Spleen (tissue), 11 donors: ENCODE data around the gene NAGLU. TPM values are rescaled to one million over a fixed set of nuclear protein-coding genes. Genes with fewer than 3 reads are reported as not detected.

Experiments used
- DNase-seq: peaks from one replicate; pipeline ENCODE4 v3.0.0-alpha.2; 2020
- H3K27ac ChIP-seq, 8 donors: fragments of 200-600 bp; sonication (generic) in 7 of 8; 1 replicate in 4 of 8; 2 replicates in 4 of 8; pipeline versions ENCODE4 v1.5.0 to v1.8.0; 2016 to 2021; ENCODE audit warnings: inconsistent platforms in 4 of 8, mild to moderate bottlenecking in 4 of 8, moderate library complexity in 1 of 8
- H3K27me3 ChIP-seq, 7 donors: fragments of 200-600 bp; sonication (generic) in 6 of 7; replicated peaks in 1 of 7; 1 replicate in 4 of 7; 2 replicates in 3 of 7; pipeline versions ENCODE4 v1.5.0 to v1.8.0; 2016 to 2021; ENCODE audit warnings: inconsistent platforms in 3 of 7, mild to moderate bottlenecking in 1 of 7
- H3K36me3 ChIP-seq, 6 donors: fragments of 200-600 bp; sonication (generic) in 5 of 6; 1 replicate in 4 of 6; 2 replicates in 2 of 6; pipeline versions ENCODE4 v1.5.0 to v1.8.0; 2016 to 2021; ENCODE audit warnings: inconsistent platforms in 2 of 6
- H3K4me1 ChIP-seq, 6 donors: fragments of 200-600 bp; sonication (generic) in 5 of 6; 1 replicate in 3 of 6; 2 replicates in 3 of 6; pipeline versions ENCODE4 v1.5.0 to v1.8.0; 2016 to 2021; ENCODE audit warnings: inconsistent platforms in 3 of 6
- H3K4me3 ChIP-seq, 8 donors: fragments of 200-600 bp; sonication (generic) in 7 of 8; 1 replicate in 4 of 8; 2 replicates in 4 of 8; pipeline versions ENCODE4 v1.5.0 to v1.8.0; 2016 to 2021; ENCODE audit warnings: inconsistent platforms in 4 of 8, mild to moderate bottlenecking in 4 of 8, moderate library complexity in 2 of 8
- H3K9me3 ChIP-seq, 8 donors: fragments of 200-600 bp; sonication (generic) in 7 of 8; 1 replicate in 4 of 8; 2 replicates in 4 of 8; pipeline versions ENCODE4 v1.5.0 to v1.8.0; 2016 to 2021; ENCODE audit warnings: inconsistent platforms in 4 of 8
- CTCF ChIP-seq, 11 experiments: fragments of 200-600 bp in 7 of 11; fragments of 450-650 bp in 4 of 11; sonication (generic) in 4 of 11; IDR thresholded peaks in 8 of 11; conservative IDR thresholded peaks in 3 of 11; 1 replicate in 7 of 11; 2 replicates in 4 of 11; pipeline versions ENCODE4 v1.4.0 to v1.8.0; 2016 to 2021; ENCODE audit warnings: antibody characterized with exemption in 11 of 11, inconsistent platforms in 4 of 11, mild to moderate bottlenecking in 1 of 11
- POLR2A ChIP-seq, 3 donors: fragments of 450-650 bp; IDR thresholded peaks; one replicate each; pipeline ENCODE4 v1.5.1; 2017; ENCODE audit warnings: antibody characterized with exemption in 3 of 3, mild to moderate bottlenecking in 1 of 3
- POLR2AphosphoS5 ChIP-seq, 3 donors: sonication (generic); formaldehyde crosslinking; IDR thresholded peaks; one replicate each; pipeline ENCODE4 v1.5.1; 2017; ENCODE audit warnings: antibody characterized with exemption in 3 of 3
- WGBS, 5 donors: extraction: QIAGEN DNeasy Blood & Tissue Kit in 3 of 5; methylation state at CpG; one replicate each; pipeline versions ENCODE4 v1.1.5 to v1.1.7; 2013 to 2018; 5-methylcytosine and 5-hydroxymethylcytosine counted together
- intact Hi-C: fragments of 100-400 bp; cut with DNase I; formaldehyde crosslinking; loops from one replicate; pipeline ENCODE4 v1.15.0; 2023; ENCODE audit warnings: low total_unique reads
- polyA plus RNA-seq, 3 donors: library from polyadenylated mRNA; stranded (reverse); fragments of 200-250 nt; gene quantifications; one replicate each; pipeline ENCODE4 v1.2.1, GENCODE V29; 2013
- total RNA-seq, 7 donors: library from RNA; depleted of rRNA in 3 of 7; stranded (reverse); fragments of >200 nt in 3 of 7; fragmentation: NEBNext Ultra II Directional in 4 of 7; extraction: Animal tissue kit (Norgen Biotek cat#: 25700) in 4 of 7; gene quantifications; one replicate each; pipeline versions ENCODE4 v1.1.0 to v1.2.1, GENCODE V29; 2016 to 2021
- donor health status: healthy with polysubstance abuse.
- donor health status: DM: no; HTN: no; CAD: no; lungs with moderate emphysema.
- donor health status: DM: no; HTN: no; CAD: no.
- donor health status: Bipolar disorder and iron deficiency.
- donor health status: healthy.
- donor health status: DM: no; HTN: no; CAD: no.
- donor health status: DM: yes; HTN: yes; CAD: no.

NAGLU gene
- total and polyA plus RNA-seq, 10 donors = 27.3 to 61.0 (median 49.3) TPM

GRCh38 chr17:42563950-42564349 lies 27.9 kb downstream of the NAGLU start:
- no peak for TF ChIP-seq CTCF (IDR thresholded peaks at IDR 0.05 in 8 of 11, conservative IDR thresholded peaks at IDR 0.05 in 3 of 11)
- no peak for TF ChIP-seq POLR2A (IDR thresholded peaks at IDR 0.05)
- no peak for TF ChIP-seq POLR2AphosphoS5 (IDR thresholded peaks at IDR 0.05)
- H3K27ac ChIP-seq = peak overlapping the region in 3 of 8 donors; percentile 90 to 98 (median 94)
- no peaks in the 10 kb centered on the region for H3K9me3 ChIP-seq
- intact Hi-C loops = no loop called here
- H3K36me3 ChIP-seq = peaks cover 0 to 44% (median 27%) of the 10 kb centered on the region in 6 donors
- H3K4me3 ChIP-seq = peak overlapping the region in 1 of 8 donors; percentile 99
- no peaks in the 10 kb centered on the region for H3K27me3 ChIP-seq
- no peak for DNase-seq
- 74 to 85% (median 81%) methylated on average over 9 of the region's 9 CpGs for WGBS, 5 donors
- H3K4me1 ChIP-seq = peaks cover 39 to 87% (median 59%) of the 10 kb centered on the region in 6 donors

- H3K27me3 ChIP-seq = no peaks in the 10 kb centered on the region
- H3K27ac ChIP-seq = peak overlapping the region in 3 of 8 donors; percentile 95 to 98 (median 98)
- WGBS, 5 donors = 89 to 94% (median 90%) methylated on average over 13 to 15 of the region's 15 CpGs
- no peak for DNase-seq
- no peak overlapping the region for H3K4me3 ChIP-seq
- no peaks in the 10 kb centered on the region for H3K9me3 ChIP-seq
- intact Hi-C loops = no loop called here
- H3K4me1 ChIP-seq = peaks cover 39 to 93% (median 65%) of the 10 kb centered on the region in 6 donors
- H3K36me3 ChIP-seq = peaks cover 0 to 54% (median 38%) of the 10 kb centered on the region in 6 donors
- TF ChIP-seq CTCF (IDR thresholded peaks at IDR 0.05 in 8 of 11, conservative IDR thresholded peaks at IDR 0.05 in 3 of 11) (no peak), POLR2A (IDR thresholded peaks at IDR 0.05) (no peak), POLR2AphosphoS5 (IDR thresholded peaks at IDR 0.05) (peak in 1 of 3 donors; percentile 3)
Measured at GRCh38 chr17:42564815-42565522, 28.9 kb downstream of the NAGLU start.

- H3K27ac ChIP-seq = peak overlapping the region in 6 of 8 donors; percentile 92 to 98 (median 96)
- H3K4me3 ChIP-seq = peak overlapping the region in 2 of 8 donors; percentile 92 to 98
- TF ChIP-seq POLR2AphosphoS5 (IDR thresholded peaks at IDR 0.05) = peak in 1 of 3 donors; percentile 16
- no peak for TF ChIP-seq CTCF (IDR thresholded peaks at IDR 0.05 in 8 of 11, conservative IDR thresholded peaks at IDR 0.05 in 3 of 11)
- no peak for TF ChIP-seq POLR2A (IDR thresholded peaks at IDR 0.05)
- intact Hi-C loops = no loop called here
- H3K4me1 ChIP-seq = peaks cover 39 to 92% (median 68%) of the 10 kb centered on the region in 6 donors
- 88 to 93% (median 90%) methylated on average over 14 to 16 of the region's 16 CpGs for WGBS, 5 donors
- DNase-seq = no peak
- peaks cover 0 to 61% (median 45%) of the 10 kb centered on the region in 6 donors for H3K36me3 ChIP-seq
- H3K27me3 ChIP-seq = no peaks in the 10 kb centered on the region
- H3K9me3 ChIP-seq = no peaks in the 10 kb centered on the region
Measured at GRCh38 chr17:42565523-42566214, 29.6 kb downstream of the NAGLU start.
